ENCODE results near the gene ACOT13. TPM values are rescaled to one million over a fixed set of nuclear protein-coding genes. Genes with fewer than 3 reads are reported as not detected.
"Not testable (repeated sequence)": the region's sequence is repeated elsewhere in the genome, so short reads cannot be mapped to it uniquely, and the experiment has no call there.

Gene ACOT13
- total RNA-seq, 1 donor from 2014 or later: 3.2 TPM

GRCh38 chr6:24692003-24692402 is 25.1 kb downstream of the ACOT13 start:
- no peak for DNase-seq (ENCODE audit: low read depth in 2 of 2)

- no peak for DNase-seq (ENCODE audit: low read depth in 2 of 2)
Observed at GRCh38 chr6:24692415-24692814, 25.5 kb downstream of the ACOT13 start.

GRCh38 chr6:24692848-24693592 is 26.1 kb downstream of the ACOT13 start:
- no peak for DNase-seq (ENCODE audit: low read depth in 2 of 2)

- DNase-seq (ENCODE audit: low read depth in 2 of 2): no peak
Observed at GRCh38 chr6:24694198-24694597, 27.3 kb downstream of the ACOT13 start.

GRCh38 chr6:24695635-24696034 is 28.8 kb downstream of the ACOT13 start:
- peak; percentile 49 to 70 for DNase-seq (ENCODE audit: low read depth in 2 of 2)

GRCh38 chr6:24696097-24696496 is 29.2 kb downstream of the ACOT13 start:
- DNase-seq (ENCODE audit: low read depth in 2 of 2): no peak

GRCh38 chr6:24699521-24700359 is 32.9 kb downstream of the ACOT13 start:
- DNase-seq (ENCODE audit: low read depth in 2 of 2): no peak

GRCh38 chr6:24702720-24703282 is 35.9 kb downstream of the ACOT13 start:
- no peak for DNase-seq (ENCODE audit: low read depth in 2 of 2)

GRCh38 chr6:24704468-24704867 is 37.6 kb downstream of the ACOT13 start:
- DNase-seq (ENCODE audit: low read depth in 2 of 2): no peak

GRCh38 chr6:24708612-24709011 is 41.7 kb downstream of the ACOT13 start:
- no peak for DNase-seq (ENCODE audit: low read depth in 2 of 2)

- no peak for DNase-seq (ENCODE audit: low read depth in 2 of 2)
Observed at GRCh38 chr6:24709014-24709711, 42.3 kb downstream of the ACOT13 start.

- no peak for DNase-seq (ENCODE audit: low read depth in 2 of 2)
Observed at GRCh38 chr6:24710519-24711303, 43.8 kb downstream of the ACOT13 start.

- DNase-seq (ENCODE audit: low read depth in 2 of 2): not testable (repeated sequence)
Observed at GRCh38 chr6:24716602-24717148, 49.8 kb downstream of the ACOT13 start.

- DNase-seq (ENCODE audit: low read depth in 2 of 2): peak in 1 of 2 donors; percentile 17
Observed at GRCh38 chr6:24718449-24719124, 51.7 kb downstream of the ACOT13 start.

GRCh38 chr6:24719125-24719971 is 52.5 kb downstream of the ACOT13 start, which contains the start of gene C6orf62:
TSS of gene C6orf62 (minus strand) at chr6:24719154. CDS start at chr6:24718668, 486 bp downstream.
- DNase-seq (ENCODE audit: low read depth in 2 of 2): peak; percentile 31 to 34

- DNase-seq (ENCODE audit: low read depth in 2 of 2): peak; percentile 74 to 75
Observed at GRCh38 chr6:24720131-24720603, 53.3 kb downstream of the ACOT13 start.

- DNase-seq (ENCODE audit: low read depth in 2 of 2): peak; percentile 100
Observed at GRCh38 chr6:24720604-24721460, 54.0 kb downstream of the ACOT13 start.

Data from lung microvascular endothelial cell (primary cell).